ENCODE results near the gene CERS5.

CERS5 gene

GRCh38 chr12:50127546-50127945, 39.6 kb downstream of the CERS5 start:
- no peak overlapping the region for H3K27ac Mint-ChIP-seq
- H3K36me3 Mint-ChIP-seq, result peaks cover 7% of the 10 kb centered on the region
- no peaks in the 10 kb centered on the region for H3K27me3 Mint-ChIP-seq
- H3K4me1 Mint-ChIP-seq (ENCODE audit: low read depth), result peaks cover 32% of the 10 kb centered on the region
- H3K9me3 Mint-ChIP-seq (ENCODE audit: low read depth), result no peaks in the 10 kb centered on the region
- no peak overlapping the region for H3K4me3 Mint-ChIP-seq

- Mint-ChIP-seq H3K4me1 (ENCODE audit: low read depth) (peaks cover 39% of the 10 kb centered on the region), H3K36me3 (peaks cover 3% of the 10 kb centered on the region), H3K27me3 (no peaks in the 10 kb centered on the region), H3K9me3 (ENCODE audit: low read depth) (no peaks in the 10 kb centered on the region), H3K27ac (no peak overlapping the region), H3K4me3 (no peak overlapping the region)
Measured at GRCh38 chr12:50123203-50123602, 44.0 kb downstream of the CERS5 start.

GRCh38 chr12:50121641-50122040, 45.5 kb downstream of the CERS5 start:
- Mint-ChIP-seq H3K36me3 (peaks cover 3% of the 10 kb centered on the region), H3K27ac (peak overlapping the region; percentile 70), H3K4me1 (ENCODE audit: low read depth) (peaks cover 43% of the 10 kb centered on the region), H3K27me3 (no peaks in the 10 kb centered on the region), H3K9me3 (ENCODE audit: low read depth) (no peaks in the 10 kb centered on the region), H3K4me3 (no peak overlapping the region)

DNA sequence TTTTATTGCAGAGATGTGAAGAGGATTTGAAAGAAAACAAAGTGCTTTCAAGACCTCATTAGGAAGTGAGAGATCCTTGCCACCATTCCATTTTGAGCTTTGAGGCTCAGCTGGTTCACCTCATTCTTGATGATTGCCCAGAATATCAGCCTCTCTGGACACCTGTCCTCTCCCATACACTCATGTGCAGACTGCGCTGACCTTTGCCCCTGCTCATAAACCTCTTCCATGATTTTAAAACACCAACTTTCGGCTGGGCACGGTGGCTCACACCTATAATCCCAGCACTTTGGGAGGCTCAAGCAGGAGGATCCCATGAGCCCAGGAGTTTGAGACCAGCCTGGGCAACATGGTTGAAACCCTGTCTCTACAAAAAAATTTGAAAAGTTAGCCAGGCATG, 46.2 kb downstream of the CERS5 start:
- Mint-ChIP-seq H3K27me3 (no peaks in the 10 kb centered on the region), H3K36me3 (peaks cover 3% of the 10 kb centered on the region), H3K9me3 (ENCODE audit: low read depth) (no peaks in the 10 kb centered on the region), H3K27ac (peak overlapping the region; percentile 12), H3K4me1 (ENCODE audit: low read depth) (peaks cover 47% of the 10 kb centered on the region), H3K4me3 (no peak overlapping the region)

GRCh38 chr12:50120521-50120920, 46.6 kb downstream of the CERS5 start:
- H3K4me3 Mint-ChIP-seq, result no peak overlapping the region
- H3K9me3 Mint-ChIP-seq (ENCODE audit: low read depth), result no peaks in the 10 kb centered on the region
- H3K36me3 Mint-ChIP-seq, result peaks cover 5% of the 10 kb centered on the region
- H3K27ac Mint-ChIP-seq, result peak overlapping the region; percentile 12
- no peaks in the 10 kb centered on the region for H3K27me3 Mint-ChIP-seq
- H3K4me1 Mint-ChIP-seq (ENCODE audit: low read depth), result peaks cover 47% of the 10 kb centered on the region

- Mint-ChIP-seq H3K36me3 (peaks cover 5% of the 10 kb centered on the region), H3K27ac (peak overlapping the region; percentile 50), H3K9me3 (ENCODE audit: low read depth) (no peaks in the 10 kb centered on the region), H3K27me3 (no peaks in the 10 kb centered on the region), H3K4me3 (no peak overlapping the region), H3K4me1 (ENCODE audit: low read depth) (peaks cover 41% of the 10 kb centered on the region)
Measured at GRCh38 chr12:50119387-50119786, 47.8 kb downstream of the CERS5 start.

- Mint-ChIP-seq H3K9me3 (ENCODE audit: low read depth) (no peaks in the 10 kb centered on the region), H3K27ac (peak overlapping the region; percentile 87), H3K4me3 (peak overlapping the region; percentile 14), H3K27me3 (no peaks in the 10 kb centered on the region), H3K36me3 (peaks cover 5% of the 10 kb centered on the region), H3K4me1 (ENCODE audit: low read depth) (peaks cover 46% of the 10 kb centered on the region)
Measured at GRCh38 chr12:50117057-50117622, 50.0 kb downstream of the CERS5 start.

GRCh38 chr12:50112456-50113218, 54.5 kb downstream of the CERS5 start:
- Mint-ChIP-seq H3K4me3 (peak overlapping the region; percentile 96), H3K36me3 (peaks cover 2% of the 10 kb centered on the region), H3K27ac (peak overlapping the region; percentile 98), H3K4me1 (ENCODE audit: low read depth) (peaks cover 38% of the 10 kb centered on the region), H3K9me3 (ENCODE audit: low read depth) (no peaks in the 10 kb centered on the region), H3K27me3 (no peaks in the 10 kb centered on the region)

GRCh38 chr12:50111693-50112455, 55.3 kb downstream of the CERS5 start, which contains the start of gene COX14:
Gene COX14 (plus strand): TSS chr12:50112236. CDS start chr12:50120044, 7,808 bp downstream.
- H3K36me3 Mint-ChIP-seq, result peaks cover 2% of the 10 kb centered on the region
- no peaks in the 10 kb centered on the region for H3K9me3 Mint-ChIP-seq (ENCODE audit: low read depth)
- H3K27ac Mint-ChIP-seq, result peak within 1 kb of the TSS; percentile 98
- H3K27me3 Mint-ChIP-seq, result no peaks in the 10 kb centered on the region
- peak within 1 kb of the TSS; percentile 96 for H3K4me3 Mint-ChIP-seq
- peaks cover 34% of the 10 kb centered on the region for H3K4me1 Mint-ChIP-seq (ENCODE audit: low read depth)

GRCh38 chr12:50111395-50111692, 55.8 kb downstream of the CERS5 start:
- no peaks in the 10 kb centered on the region for H3K27me3 Mint-ChIP-seq
- H3K4me3 Mint-ChIP-seq, result peak overlapping the region; percentile 96
- no peaks in the 10 kb centered on the region for H3K9me3 Mint-ChIP-seq (ENCODE audit: low read depth)
- H3K36me3 Mint-ChIP-seq, result peaks cover 2% of the 10 kb centered on the region
- H3K27ac Mint-ChIP-seq, result peak overlapping the region; percentile 77
- peaks cover 29% of the 10 kb centered on the region for H3K4me1 Mint-ChIP-seq (ENCODE audit: low read depth)

DNA sequence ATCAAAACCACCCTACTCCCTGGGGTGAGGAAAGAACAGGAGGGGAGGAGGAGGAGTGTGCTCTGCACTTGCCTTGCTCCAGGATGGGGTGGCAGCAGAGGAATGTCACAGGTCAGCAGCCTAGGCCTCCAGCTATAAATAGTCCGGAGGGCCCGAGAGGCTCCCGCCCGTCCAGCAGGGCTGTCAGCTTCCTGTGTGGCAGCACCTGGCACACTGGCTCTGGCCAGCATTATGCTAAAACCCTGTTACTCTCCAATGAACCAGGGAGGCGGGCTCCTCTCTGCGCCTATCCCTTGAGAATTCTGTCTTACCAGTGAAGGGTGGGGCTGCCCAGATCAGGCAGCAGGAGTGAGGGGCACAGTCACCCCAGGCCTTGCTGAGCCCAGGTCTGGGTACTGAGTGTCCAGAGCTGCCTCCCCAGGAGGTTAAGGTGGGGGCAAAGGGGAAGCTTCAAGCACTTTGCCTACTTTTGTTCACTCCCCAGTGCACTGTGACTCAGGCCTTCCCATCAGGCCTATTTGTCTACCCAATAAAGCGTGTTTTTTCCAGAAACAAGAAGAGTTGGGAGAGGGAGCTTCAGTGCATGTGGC, 56.3 kb downstream of the CERS5 start:
- Mint-ChIP-seq H3K27ac (no peak overlapping the region), H3K4me1 (ENCODE audit: low read depth) (peaks cover 25% of the 10 kb centered on the region), H3K27me3 (no peaks in the 10 kb centered on the region), H3K4me3 (no peak overlapping the region), H3K36me3 (peaks cover 2% of the 10 kb centered on the region), H3K9me3 (ENCODE audit: low read depth) (no peaks in the 10 kb centered on the region)

DNA sequence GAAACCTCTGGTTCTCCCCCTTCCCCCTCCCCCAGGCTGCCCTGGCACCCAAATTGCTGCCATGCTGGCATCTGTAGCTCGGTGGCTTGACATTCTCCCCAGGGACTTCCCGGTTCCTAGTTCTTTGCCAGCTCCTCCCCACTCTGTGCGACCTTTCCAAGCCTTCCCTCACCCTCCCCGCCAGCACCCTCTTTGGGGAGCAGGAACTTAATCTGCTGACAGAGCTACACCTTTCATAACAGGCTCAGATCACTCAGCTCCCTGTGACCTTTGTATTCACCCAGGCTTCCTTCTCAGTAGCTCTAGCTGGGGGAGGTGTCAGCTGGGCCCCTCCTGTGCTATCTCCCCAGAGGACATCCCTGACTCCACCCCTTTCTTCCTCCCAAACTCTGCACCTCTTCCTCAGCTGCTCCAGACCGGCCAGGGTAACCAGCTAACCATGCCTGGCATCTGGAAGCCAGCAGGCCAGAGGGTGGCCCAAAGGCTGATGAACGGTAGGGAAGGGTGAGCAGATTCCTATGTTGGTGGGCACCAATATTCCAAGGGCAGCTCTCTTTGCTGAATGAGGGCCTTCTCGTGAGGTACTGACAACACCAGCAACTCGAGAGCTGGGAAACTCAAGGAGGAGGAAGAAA, 56.9 kb downstream of the CERS5 start:
- Mint-ChIP-seq H3K4me1 (ENCODE audit: low read depth) (peaks cover 20% of the 10 kb centered on the region), H3K36me3 (no peaks in the 10 kb centered on the region), H3K27me3 (no peaks in the 10 kb centered on the region), H3K27ac (no peak overlapping the region), H3K4me3 (no peak overlapping the region), H3K9me3 (ENCODE audit: low read depth) (no peaks in the 10 kb centered on the region)

DNA sequence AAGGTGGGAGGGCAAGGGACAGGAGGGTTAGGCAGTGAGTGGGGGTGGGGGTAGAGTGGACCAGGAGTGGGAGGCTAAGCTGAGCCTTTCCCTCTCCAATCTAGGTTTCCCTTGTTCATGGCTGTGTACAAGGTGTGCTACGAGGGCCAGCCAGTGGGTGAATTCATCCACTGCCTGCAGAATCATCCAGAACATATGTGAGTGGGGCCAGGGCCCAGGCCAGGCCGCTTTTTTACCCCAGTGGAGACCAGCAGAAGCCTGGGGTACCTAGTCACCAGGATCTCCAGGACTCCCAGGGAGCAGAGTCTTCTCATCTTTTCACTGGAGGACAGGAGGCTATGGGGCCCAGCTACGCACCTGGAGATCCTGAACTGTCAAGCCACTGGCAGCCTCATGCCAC, 57.9 kb downstream of the CERS5 start:
- Mint-ChIP-seq H3K4me1 (ENCODE audit: low read depth) (peaks cover 18% of the 10 kb centered on the region), H3K9me3 (ENCODE audit: low read depth) (no peaks in the 10 kb centered on the region), H3K27me3 (no peaks in the 10 kb centered on the region), H3K4me3 (no peak overlapping the region), H3K27ac (no peak overlapping the region), H3K36me3 (no peaks in the 10 kb centered on the region)

DNA sequence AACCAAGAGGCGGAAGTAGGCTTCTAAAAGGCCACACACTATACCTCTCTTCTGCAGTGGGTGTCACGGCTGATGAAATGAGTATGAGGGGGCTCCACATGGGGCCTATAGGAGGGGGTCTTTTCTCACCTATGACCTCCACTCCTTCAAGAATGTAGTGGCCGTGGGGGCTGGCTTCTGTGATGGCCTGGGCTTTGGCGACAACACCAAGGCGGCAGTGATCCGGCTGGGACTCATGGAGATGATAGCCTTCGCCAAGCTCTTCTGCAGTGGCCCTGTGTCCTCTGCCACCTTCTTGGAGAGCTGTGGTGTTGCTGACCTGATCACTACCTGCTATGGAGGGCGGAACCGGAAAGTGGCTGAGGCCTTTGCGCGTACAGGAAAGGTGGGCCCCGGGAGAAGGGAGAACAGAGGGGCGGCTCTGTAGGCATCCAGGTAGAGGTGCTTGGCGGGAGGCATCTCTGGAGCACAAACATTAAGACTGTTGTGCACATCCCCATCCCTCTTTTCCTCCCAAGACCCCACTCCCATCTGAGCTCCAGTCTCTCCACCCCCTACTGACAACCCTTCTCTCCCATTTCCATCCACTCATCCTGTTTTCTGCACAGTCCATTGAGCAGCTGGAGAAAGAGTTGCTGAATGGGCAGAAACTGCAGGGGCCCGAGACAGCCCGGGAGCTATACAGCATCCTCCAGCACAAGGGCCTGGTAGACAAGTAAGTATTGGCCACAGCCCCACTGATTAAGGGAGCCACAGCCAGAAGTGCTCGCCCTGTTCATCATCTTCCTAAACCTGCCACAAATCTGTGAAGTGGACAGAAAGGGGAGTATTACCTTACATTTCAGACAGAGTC, 59.5 kb downstream of the CERS5 start:
- Mint-ChIP-seq H3K9me3 (ENCODE audit: low read depth) (no peaks in the 10 kb centered on the region), H3K4me1 (ENCODE audit: low read depth) (peaks cover 7% of the 10 kb centered on the region), H3K27ac (no peak overlapping the region), H3K4me3 (no peak overlapping the region), H3K27me3 (no peaks in the 10 kb centered on the region), H3K36me3 (no peaks in the 10 kb centered on the region)

Measured in activated naive CD8-positive, alpha-beta T cell (primary cell).